Measurements from ENCODE around the gene MAMDC2.
A peak's percentile ranks its signal among the peaks of the same experiment; 100 is the strongest.

MAMDC2 gene

GRCh38 chr9:70064496-70064895 is 20.8 kb downstream of the MAMDC2 start:
- no peak for TF ChIP-seq TAF1 (IDR thresholded peaks at IDR 0.05; ENCODE audit: borderline replicate concordance, insufficient read depth, low read length)
- no peak for TF ChIP-seq POLR2AphosphoS5 (IDR thresholded peaks at IDR 0.05; ENCODE audit: low read depth, low read length)
- TF ChIP-seq REST (IDR thresholded peaks at IDR 0.05; ENCODE audit: insufficient read depth in 1 of 2, low read depth in 2 of 2, low read length in 2 of 2), result no peak
- no peak for TF ChIP-seq FOXP2 (optimal IDR thresholded peaks at IDR 0.05; ENCODE audit: borderline replicate concordance, extremely low read depth, extremely low read length, insufficient read depth)
- no peak for TF ChIP-seq SIN3A (IDR thresholded peaks at IDR 0.05; ENCODE audit: borderline replicate concordance, insufficient read depth, low read length)

- TF ChIP-seq REST (IDR thresholded peaks at IDR 0.05; ENCODE audit: insufficient read depth in 1 of 2, low read depth in 2 of 2, low read length in 2 of 2), result no peak
- TF ChIP-seq FOXP2 (optimal IDR thresholded peaks at IDR 0.05; ENCODE audit: borderline replicate concordance, extremely low read depth, extremely low read length, insufficient read depth), result no peak
These were observed 21.9 kb downstream of the MAMDC2 start for GRCh38 chr9:70065572-70065971.

- TF ChIP-seq POLR2AphosphoS5 (IDR thresholded peaks at IDR 0.05; ENCODE audit: low read depth, low read length), result no peak
- no peak for TF ChIP-seq FOXP2 (optimal IDR thresholded peaks at IDR 0.05; ENCODE audit: borderline replicate concordance, extremely low read depth, extremely low read length, insufficient read depth)
- TF ChIP-seq TAF1 (IDR thresholded peaks at IDR 0.05; ENCODE audit: borderline replicate concordance, insufficient read depth, low read length), result no peak
- TF ChIP-seq SIN3A (IDR thresholded peaks at IDR 0.05; ENCODE audit: borderline replicate concordance, insufficient read depth, low read length), result no peak
- TF ChIP-seq REST (IDR thresholded peaks at IDR 0.05; ENCODE audit: insufficient read depth in 1 of 2, low read depth in 2 of 2, low read length in 2 of 2), result no peak
These were observed 22.8 kb downstream of the MAMDC2 start for GRCh38 chr9:70066418-70066817.

GRCh38 chr9:70066874-70067273 is 23.2 kb downstream of the MAMDC2 start:
- TF ChIP-seq FOXP2 (optimal IDR thresholded peaks at IDR 0.05; ENCODE audit: borderline replicate concordance, extremely low read depth, extremely low read length, insufficient read depth) (no peak), TAF1 (IDR thresholded peaks at IDR 0.05; ENCODE audit: borderline replicate concordance, insufficient read depth, low read length) (no peak), SIN3A (IDR thresholded peaks at IDR 0.05; ENCODE audit: borderline replicate concordance, insufficient read depth, low read length) (no peak), REST (IDR thresholded peaks at IDR 0.05; ENCODE audit: insufficient read depth in 1 of 2, low read depth in 2 of 2, low read length in 2 of 2) (peak in 1 of 2 experiments; percentile 37; a peak in 1 of 4 replicates)

- no peak for TF ChIP-seq TAF1 (IDR thresholded peaks at IDR 0.05; ENCODE audit: borderline replicate concordance, insufficient read depth, low read length)
- TF ChIP-seq REST (IDR thresholded peaks at IDR 0.05; ENCODE audit: insufficient read depth in 1 of 2, low read depth in 2 of 2, low read length in 2 of 2), result no peak
- no peak for TF ChIP-seq SIN3A (IDR thresholded peaks at IDR 0.05; ENCODE audit: borderline replicate concordance, insufficient read depth, low read length)
- TF ChIP-seq FOXP2 (optimal IDR thresholded peaks at IDR 0.05; ENCODE audit: borderline replicate concordance, extremely low read depth, extremely low read length, insufficient read depth), result no peak
- no peak for TF ChIP-seq POLR2AphosphoS5 (IDR thresholded peaks at IDR 0.05; ENCODE audit: low read depth, low read length)
These were observed 26.1 kb downstream of the MAMDC2 start for GRCh38 chr9:70069704-70070103.

Data from PFSK-1 (cell line).